ENCODE results near the gene ORM1.
"Not testable (repeated sequence)": the region's sequence is repeated elsewhere in the genome, so short reads cannot be mapped to it uniquely, and the experiment has no call there.

The ORM1 gene

GRCh38 chr9:114309096-114309495 lies 13.8 kb upstream of the ORM1 start:
- DNase-seq, result no peak

- no peak for DNase-seq
These were observed 12.1 kb upstream of the ORM1 start for GRCh38 chr9:114310471-114311450.

GRCh38 chr9:114311571-114312512 lies 11.1 kb upstream of the ORM1 start:
- no peak for DNase-seq

GRCh38 chr9:114312513-114312875 lies 10.4 kb upstream of the ORM1 start:
- no peak for DNase-seq

GRCh38 chr9:114313186-114313585 lies 9.7 kb upstream of the ORM1 start:
- no peak for DNase-seq

- DNase-seq, result no peak
These were observed 8.5 kb upstream of the ORM1 start for GRCh38 chr9:114314256-114314867.

GRCh38 chr9:114314881-114315722 lies 7.8 kb upstream of the ORM1 start:
- no peak for DNase-seq

- DNase-seq, result no peak
These were observed 7.1 kb upstream of the ORM1 start for GRCh38 chr9:114315723-114316363.

- DNase-seq, result no peak
These were observed 6.2 kb upstream of the ORM1 start for GRCh38 chr9:114316605-114317230.

GRCh38 chr9:114317665-114318357 lies 5.1 kb upstream of the ORM1 start:
- DNase-seq, result no peak

- DNase-seq, result no peak
These were observed 4.5 kb upstream of the ORM1 start for GRCh38 chr9:114318416-114318815.

GRCh38 chr9:114319147-114319546 lies 3.8 kb upstream of the ORM1 start:
- no peak for DNase-seq

- DNase-seq, result not testable (repeated sequence)
These were observed 2.2 kb upstream of the ORM1 start for GRCh38 chr9:114320710-114321109.

GRCh38 chr9:114321759-114322158 lies 1.1 kb upstream of the ORM1 start:
- DNase-seq, result no peak

- DNase-seq, result not testable (repeated sequence)
These were observed 609 bp upstream of the ORM1 start for GRCh38 chr9:114322160-114322818.

- DNase-seq, result not testable (repeated sequence)
These were observed 951 bp downstream of the ORM1 start for GRCh38 chr9:114323849-114324248.

- DNase-seq, result no peak
These were observed 1.6 kb downstream of the ORM1 start for GRCh38 chr9:114324492-114324891.

GRCh38 chr9:114324965-114325364 lies 2.1 kb downstream of the ORM1 start:
- not testable (repeated sequence) for DNase-seq

- not testable (repeated sequence) for DNase-seq
These were observed 2.9 kb downstream of the ORM1 start for GRCh38 chr9:114325684-114326254.

GRCh38 chr9:114327749-114328148 lies 4.9 kb downstream of the ORM1 start:
- no peak for DNase-seq
